Coronary artery (tissue), 2 donors: ENCODE results near the gene NHP2.
"Not testable (repeated sequence)": the region's sequence is repeated elsewhere in the genome, so short reads cannot be mapped to it uniquely, and the experiment has no call there.

Experiments
- DNase-seq: peaks from one replicate; pipeline ENCODE4 v3.0.0-alpha.2; 2017; ENCODE audit warnings: low spot score
- H3K27ac ChIP-seq, 2 donors: fragments of 200-600 bp; sonication (generic); one replicate each; pipeline ENCODE4 v1.5.1; 2016 to 2019
- H3K4me3 ChIP-seq: fragments of 200-600 bp; sonication (generic); 2 replicates; pipeline ENCODE4 v1.5.1; 2016; ENCODE audit warnings: mild to moderate bottlenecking, moderate library complexity
- CTCF ChIP-seq: fragments of 200-600 bp; sonication (generic); IDR thresholded peaks from one replicate; pipeline ENCODE4 v1.5.1; 2019; ENCODE audit warnings: antibody characterized with exemption

NHP2 gene

DNA sequence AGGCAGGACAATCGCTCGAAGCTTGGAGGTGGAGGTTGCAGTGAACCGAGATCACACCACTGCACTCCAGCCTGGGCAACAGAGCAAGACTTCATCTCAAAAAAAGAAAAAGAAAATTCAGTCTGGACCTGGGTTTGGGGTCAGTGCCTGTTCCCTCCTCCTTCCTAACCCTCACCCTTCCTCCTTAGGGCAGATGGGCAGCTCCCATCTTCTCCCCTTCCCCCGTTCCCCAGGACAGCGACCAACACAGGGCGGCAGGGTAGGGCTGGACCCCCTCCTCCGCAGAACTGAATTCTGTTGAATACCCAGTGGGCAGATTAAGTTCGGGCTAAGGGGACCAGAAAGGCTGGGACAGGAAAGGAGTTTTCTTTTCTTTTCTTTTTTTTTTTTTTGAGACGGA is 24.4 kb downstream of the NHP2 start:
- Histone ChIP-seq H3K4me3 (no peak overlapping the region), H3K27ac (no peak overlapping the region)
- no peak for DNase-seq
- TF ChIP-seq CTCF, result no peak

DNA sequence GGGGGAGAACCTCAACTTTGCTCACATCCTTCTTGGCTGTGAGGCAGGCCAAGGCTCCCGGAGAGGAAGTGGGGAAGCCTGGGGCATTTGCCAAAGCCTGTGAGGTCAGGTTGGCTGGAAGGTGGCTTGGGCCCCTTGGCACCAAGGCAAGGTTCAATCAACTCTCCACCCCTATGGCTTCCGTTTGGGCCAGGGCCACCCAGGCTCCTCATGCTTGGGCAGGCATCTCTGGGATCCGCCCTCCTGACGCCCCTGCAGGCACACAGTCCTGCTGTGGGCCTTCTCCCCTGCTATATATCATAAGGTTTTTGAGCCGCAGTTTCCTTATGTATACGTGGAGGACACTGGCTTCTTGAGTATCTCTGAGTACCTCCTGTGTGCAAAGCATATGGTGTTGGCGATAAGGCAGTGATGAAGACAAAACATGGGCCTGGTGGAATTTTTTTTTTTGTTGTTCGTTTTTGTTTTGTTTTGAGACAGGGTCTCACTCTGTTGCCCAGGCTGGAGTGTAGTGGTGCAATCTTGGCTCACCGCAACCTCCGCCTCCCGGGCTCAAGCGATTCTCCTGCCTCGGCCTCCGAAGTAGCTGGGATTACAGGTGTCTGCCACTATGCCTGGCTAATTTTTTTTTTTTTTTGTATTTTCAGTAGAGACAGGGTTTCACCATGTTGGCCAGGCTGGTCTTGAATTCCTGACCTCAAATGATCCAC is 26.2 kb downstream of the NHP2 start:
- H3K4me3 ChIP-seq, DNase-seq, H3K27ac ChIP-seq: not testable (repeated sequence)

DNA sequence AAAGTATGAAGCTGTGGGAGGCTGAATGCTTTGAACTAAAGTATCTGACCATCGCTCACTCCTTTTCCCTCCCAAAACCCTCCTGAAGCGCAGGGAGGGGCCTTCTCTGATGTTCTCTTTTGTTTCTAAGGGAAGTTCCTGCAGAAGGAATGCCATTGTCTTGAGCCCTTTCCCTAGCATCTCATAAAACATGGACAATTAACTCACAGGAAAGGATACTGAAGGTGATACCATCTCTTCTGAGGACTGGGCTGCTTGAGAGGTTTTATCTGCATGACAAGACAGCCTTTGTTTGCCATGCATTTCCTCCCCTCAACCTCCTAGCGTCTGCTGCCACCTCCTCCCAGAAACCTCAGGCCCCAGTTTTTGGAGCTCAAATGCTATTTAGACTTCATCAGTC is 27.1 kb downstream of the NHP2 start:
- no peak for TF ChIP-seq CTCF
- H3K4me3 ChIP-seq, result no peak overlapping the region
- no peak for DNase-seq
- no peak overlapping the region for H3K27ac ChIP-seq

DNA sequence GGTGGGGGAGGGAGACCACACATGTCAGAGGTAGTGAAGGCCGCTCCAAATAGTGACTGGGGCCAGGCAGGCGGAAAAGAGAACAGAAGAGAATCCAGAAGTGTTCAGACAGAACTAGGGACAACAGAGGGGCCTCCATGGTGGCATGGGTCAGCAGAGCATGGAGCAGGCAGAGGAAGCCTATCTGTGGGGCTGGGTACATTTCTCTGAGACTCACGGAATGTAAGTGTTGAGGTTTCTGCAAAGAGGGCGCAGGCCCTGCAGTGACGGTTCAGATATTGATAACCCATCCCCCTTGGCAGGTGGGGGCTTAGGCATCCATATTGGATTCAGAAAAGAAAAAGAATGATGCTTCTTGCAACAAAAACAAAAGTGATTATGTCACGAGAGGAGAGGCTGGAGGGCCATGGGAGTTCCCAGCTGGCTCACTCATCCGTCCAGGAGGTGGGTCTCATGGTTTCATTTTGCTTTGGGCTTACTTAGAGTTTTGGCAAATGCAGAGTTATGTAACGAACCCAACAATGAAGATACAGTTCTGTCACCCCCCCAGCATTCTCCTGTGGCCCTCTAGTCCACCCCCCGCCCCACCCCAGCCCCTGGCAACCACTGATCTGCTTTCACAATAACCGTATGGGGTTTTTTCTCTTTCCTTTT is 28.3 kb downstream of the NHP2 start:
- TF ChIP-seq CTCF, result no peak
- no peak overlapping the region for H3K4me3 ChIP-seq
- DNase-seq, result no peak
- no peak overlapping the region for H3K27ac ChIP-seq

GRCh38 chr5:178123966-178124925 is 29.4 kb downstream of the NHP2 start:
- no peak for DNase-seq
- H3K27ac ChIP-seq, result no peak overlapping the region
- H3K4me3 ChIP-seq, result no peak overlapping the region
- TF ChIP-seq CTCF, result no peak

GRCh38 chr5:178123094-178123965 is 30.4 kb downstream of the NHP2 start:
- TF ChIP-seq CTCF, result no peak
- Histone ChIP-seq H3K4me3 (no peak overlapping the region), H3K27ac (no peak overlapping the region)
- no peak for DNase-seq
